Rectal smooth muscle tissue (tissue), 1 donor: Measurements from ENCODE around the gene C14orf132.

Experiments
- H3K27ac ChIP-seq: one replicate; pipeline ENCODE4 v1.7.0; 2013; ENCODE audit warnings: low read depth, low read length, inconsistent platforms
- H3K27me3 ChIP-seq: one replicate; pipeline ENCODE4 v1.7.0; 2013; ENCODE audit warnings: low read length; ENCODE audit not compliant: control insufficient read depth, insufficient read depth
- H3K36me3 ChIP-seq: one replicate; pipeline ENCODE4 v1.7.0; 2013; ENCODE audit warnings: low read length; ENCODE audit not compliant: control insufficient read depth, insufficient read depth
- H3K4me1 ChIP-seq: one replicate; pipeline ENCODE4 v1.7.0; 2013; ENCODE audit warnings: low read length; ENCODE audit not compliant: control insufficient read depth, insufficient read depth
- H3K4me3 ChIP-seq: one replicate; pipeline ENCODE4 v1.7.0; 2013; ENCODE audit warnings: low read length
- H3K9ac ChIP-seq: one replicate; pipeline ENCODE4 v1.7.0; 2013; ENCODE audit warnings: low read length

Gene C14orf132

DNA sequence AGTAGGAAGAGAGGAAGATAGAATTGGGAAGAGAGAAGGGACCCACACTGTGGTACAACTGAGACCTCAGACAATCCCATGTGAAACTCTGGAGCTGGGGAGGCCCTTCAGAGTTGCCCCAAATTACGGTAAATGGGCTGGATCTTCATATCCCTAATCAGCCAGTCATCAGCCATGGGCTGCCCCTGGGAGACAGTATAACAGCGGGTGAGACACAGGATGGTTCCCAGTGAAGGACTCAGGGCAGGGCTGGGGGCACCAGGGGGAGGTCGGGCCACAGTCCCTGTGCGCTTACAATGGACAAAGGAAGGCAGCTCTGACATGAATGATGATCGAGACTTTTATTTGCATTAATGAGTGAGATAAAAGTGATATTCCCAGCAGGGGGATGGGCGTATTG lies 91.2 kb downstream of the C14orf132 start:
- H3K9ac ChIP-seq = no peak overlapping the region
- H3K36me3 ChIP-seq = no peaks in the 10 kb centered on the region
- H3K4me1 ChIP-seq = no peaks in the 10 kb centered on the region
- no peak overlapping the region for H3K27ac ChIP-seq
- H3K27me3 ChIP-seq = no peaks in the 10 kb centered on the region
- no peak overlapping the region for H3K4me3 ChIP-seq

DNA sequence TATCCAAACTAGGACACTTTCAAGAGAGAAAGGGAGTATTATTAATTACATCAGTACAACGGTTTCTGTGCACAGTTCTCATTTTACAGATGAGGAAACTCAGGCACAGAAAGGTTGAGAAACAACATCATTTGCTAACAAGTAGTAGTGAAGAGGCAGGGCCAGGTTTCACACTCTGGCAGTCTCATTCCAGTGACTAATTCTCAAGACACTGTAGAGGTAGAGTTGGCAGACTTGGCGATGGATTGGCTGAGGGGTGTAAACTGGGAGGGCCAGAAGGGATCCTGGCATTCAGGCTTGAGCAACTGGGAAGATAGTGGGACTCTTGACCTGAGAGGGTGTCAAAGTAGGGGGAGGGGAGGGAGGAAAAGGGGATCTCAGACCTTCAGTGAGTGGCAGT lies 91.7 kb downstream of the C14orf132 start:
- Histone ChIP-seq H3K27ac (no peak overlapping the region), H3K4me1 (no peaks in the 10 kb centered on the region), H3K4me3 (no peak overlapping the region), H3K9ac (no peak overlapping the region), H3K36me3 (no peaks in the 10 kb centered on the region), H3K27me3 (no peaks in the 10 kb centered on the region)

DNA sequence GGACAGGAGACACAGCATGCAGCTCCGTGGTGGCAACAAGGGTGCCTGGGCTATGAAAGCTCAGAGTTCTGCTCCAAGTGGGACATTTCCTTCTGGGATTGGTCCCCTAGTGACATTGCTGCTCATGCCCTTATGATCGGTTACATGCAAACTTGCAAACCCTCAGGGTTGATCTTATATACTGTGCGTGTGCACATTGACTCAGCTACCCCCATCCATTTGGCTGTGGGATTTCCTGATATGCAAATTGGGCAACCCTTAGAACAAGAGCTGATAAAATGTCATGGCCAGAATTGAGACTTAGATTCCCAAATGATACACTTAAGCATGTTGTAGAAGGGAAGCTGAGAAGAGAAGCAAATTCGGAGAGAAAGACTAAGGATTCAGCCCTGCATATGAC lies 92.7 kb downstream of the C14orf132 start:
- H3K4me1 ChIP-seq = no peaks in the 10 kb centered on the region
- no peak overlapping the region for H3K9ac ChIP-seq
- no peak overlapping the region for H3K27ac ChIP-seq
- H3K27me3 ChIP-seq = no peaks in the 10 kb centered on the region
- no peaks in the 10 kb centered on the region for H3K36me3 ChIP-seq
- no peak overlapping the region for H3K4me3 ChIP-seq

DNA sequence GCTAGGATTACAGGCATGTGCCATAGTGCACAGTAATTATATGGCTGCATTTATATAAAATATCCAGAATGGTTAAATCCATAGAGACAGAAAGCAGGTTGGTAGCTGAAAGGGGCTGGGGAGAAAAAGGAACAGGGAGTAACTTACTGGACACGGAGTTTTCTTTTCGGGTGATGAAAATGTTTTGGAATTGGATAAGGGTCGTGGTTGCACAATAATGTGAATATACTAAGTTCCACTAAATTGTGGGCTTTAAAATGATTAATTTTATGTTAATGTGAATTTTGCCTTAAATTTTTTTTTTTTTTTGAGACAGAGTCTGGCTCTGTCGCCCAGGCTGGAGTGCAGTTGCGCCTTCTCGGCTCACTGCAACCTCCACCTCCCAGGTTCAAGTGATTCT lies 95.3 kb downstream of the C14orf132 start:
- H3K36me3 ChIP-seq = no peaks in the 10 kb centered on the region
- H3K4me3 ChIP-seq = no peak overlapping the region
- H3K9ac ChIP-seq = no peak overlapping the region
- H3K27ac ChIP-seq = no peak overlapping the region
- H3K4me1 ChIP-seq = no peaks in the 10 kb centered on the region
- H3K27me3 ChIP-seq = no peaks in the 10 kb centered on the region

DNA sequence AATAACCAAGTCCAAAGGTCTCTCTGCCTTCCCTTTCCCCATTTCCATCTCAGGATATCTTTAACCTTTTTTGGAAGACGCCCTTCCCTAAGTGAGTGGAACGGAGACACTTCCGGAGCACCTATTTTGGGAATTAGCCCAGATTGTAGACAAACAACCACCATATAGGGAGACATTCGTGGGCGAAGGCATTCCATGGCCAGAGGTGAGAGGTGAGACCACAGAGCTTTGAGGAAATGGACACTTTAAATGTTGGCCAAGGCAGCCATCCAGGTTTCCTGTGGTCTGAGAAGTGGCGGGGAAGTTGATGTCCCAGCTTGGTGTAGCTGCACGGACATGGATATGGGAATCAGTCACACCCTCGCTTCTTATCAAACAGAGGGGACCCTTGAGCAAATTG lies 96.1 kb downstream of the C14orf132 start:
- H3K27me3 ChIP-seq = no peaks in the 10 kb centered on the region
- H3K4me1 ChIP-seq = no peaks in the 10 kb centered on the region
- H3K27ac ChIP-seq = no peak overlapping the region
- H3K4me3 ChIP-seq = no peak overlapping the region
- H3K9ac ChIP-seq = no peak overlapping the region
- H3K36me3 ChIP-seq = no peaks in the 10 kb centered on the region

DNA sequence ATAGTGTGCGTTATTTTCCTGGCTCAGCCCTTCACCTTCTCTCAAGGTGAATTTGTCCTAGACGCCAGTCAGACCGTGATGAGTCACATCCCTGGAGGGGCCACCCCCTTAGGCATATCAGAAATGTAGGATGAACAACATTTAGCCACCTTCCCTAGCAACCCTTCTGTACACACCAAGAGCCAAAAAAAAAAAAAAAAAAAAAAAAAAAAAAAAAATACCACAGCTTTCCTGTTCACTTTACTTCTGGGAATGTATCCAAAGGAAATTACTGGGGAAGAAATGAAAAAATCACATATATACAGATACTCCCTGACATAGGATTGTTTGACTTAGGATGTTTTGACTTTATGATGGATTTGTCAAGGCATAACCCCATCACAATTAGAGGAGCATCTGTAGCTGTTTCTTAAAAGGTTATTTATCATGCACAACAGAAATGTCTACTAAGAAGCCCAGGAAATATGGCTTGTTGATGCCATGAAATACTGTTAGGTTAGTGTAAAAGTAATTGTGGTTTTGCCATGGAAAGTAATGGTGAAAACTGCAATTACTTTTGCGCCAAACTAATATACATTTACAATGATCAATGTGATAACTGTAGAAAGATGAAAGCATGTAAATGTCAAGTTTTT lies 97.3 kb downstream of the C14orf132 start:
- H3K27me3 ChIP-seq = no peaks in the 10 kb centered on the region
- H3K36me3 ChIP-seq = no peaks in the 10 kb centered on the region
- no peaks in the 10 kb centered on the region for H3K4me1 ChIP-seq
- no peak overlapping the region for H3K4me3 ChIP-seq
- H3K27ac ChIP-seq = no peak overlapping the region
- H3K9ac ChIP-seq = no peak overlapping the region

DNA sequence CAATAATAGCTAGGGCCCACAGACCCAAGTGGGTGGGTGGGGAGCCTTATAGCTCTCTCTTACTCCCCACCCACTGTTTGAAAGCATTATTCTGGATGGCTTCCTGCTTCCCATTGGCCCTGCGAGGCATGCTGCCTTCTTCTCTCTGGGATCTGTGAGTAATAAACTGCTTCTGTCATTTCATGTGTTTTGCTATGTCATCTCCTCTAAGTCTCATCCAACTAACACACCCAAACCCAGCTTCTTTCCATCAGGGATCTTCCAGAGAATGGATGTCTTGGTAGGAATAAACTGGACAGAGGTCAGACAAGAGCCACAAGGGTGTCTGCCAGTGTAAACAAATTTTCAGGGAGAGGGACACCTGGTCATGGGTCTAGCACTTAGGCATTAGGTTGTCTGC lies 99.1 kb downstream of the C14orf132 start:
- H3K27ac ChIP-seq = no peak overlapping the region
- H3K4me3 ChIP-seq = no peak overlapping the region
- H3K27me3 ChIP-seq = no peaks in the 10 kb centered on the region
- H3K4me1 ChIP-seq = no peaks in the 10 kb centered on the region
- no peak overlapping the region for H3K9ac ChIP-seq
- H3K36me3 ChIP-seq = no peaks in the 10 kb centered on the region

DNA sequence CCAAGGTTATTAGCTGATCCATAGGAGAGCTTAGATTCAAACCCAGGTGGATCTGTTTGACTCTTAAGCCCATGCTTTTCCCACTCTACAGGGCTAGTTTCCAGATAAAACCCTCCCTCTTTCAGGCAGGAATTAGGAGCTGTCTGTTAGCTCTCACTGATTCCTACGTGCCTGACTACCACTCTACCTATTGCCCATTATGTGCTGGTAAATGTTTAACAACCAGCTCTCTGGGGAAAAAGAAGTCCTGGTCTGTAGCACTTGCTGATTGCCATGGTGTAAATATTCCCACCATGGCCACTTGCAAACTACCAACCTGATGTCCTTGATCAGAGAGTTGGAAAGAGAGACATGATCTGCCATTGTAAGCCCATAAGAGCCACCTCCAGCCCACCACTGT lies 100.0 kb downstream of the C14orf132 start:
- H3K4me1 ChIP-seq = no peaks in the 10 kb centered on the region
- no peak overlapping the region for H3K9ac ChIP-seq
- no peak overlapping the region for H3K27ac ChIP-seq

DNA sequence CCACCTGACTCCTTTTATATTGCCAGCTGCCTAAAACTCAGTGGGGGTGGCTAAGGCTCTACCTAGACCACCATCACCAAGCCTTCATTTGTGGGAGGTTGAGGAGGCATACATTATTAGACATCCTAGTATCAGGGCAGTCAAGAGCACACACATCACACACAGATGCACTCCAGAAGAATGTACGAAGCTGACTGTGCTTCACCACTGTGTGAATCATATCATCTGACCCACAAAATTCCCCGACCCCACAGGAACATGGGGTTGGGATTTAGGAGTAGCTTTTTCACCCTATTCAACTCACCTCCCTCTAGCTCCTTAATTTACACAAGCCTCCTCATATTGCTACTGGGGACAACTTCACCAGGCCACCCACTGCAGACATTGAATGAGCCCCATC lies 100.7 kb downstream of the C14orf132 start:
- no peaks in the 10 kb centered on the region for H3K27me3 ChIP-seq
- no peak overlapping the region for H3K9ac ChIP-seq
- H3K4me3 ChIP-seq = no peak overlapping the region
- no peak overlapping the region for H3K27ac ChIP-seq
- H3K36me3 ChIP-seq = no peaks in the 10 kb centered on the region
- no peaks in the 10 kb centered on the region for H3K4me1 ChIP-seq

More for the DNA sequence above, 100.0 kb downstream of the C14orf132 start:
- Histone ChIP-seq H3K27me3 (no peaks in the 10 kb centered on the region), H3K4me3 (no peak overlapping the region), H3K36me3 (no peaks in the 10 kb centered on the region)

DNA sequence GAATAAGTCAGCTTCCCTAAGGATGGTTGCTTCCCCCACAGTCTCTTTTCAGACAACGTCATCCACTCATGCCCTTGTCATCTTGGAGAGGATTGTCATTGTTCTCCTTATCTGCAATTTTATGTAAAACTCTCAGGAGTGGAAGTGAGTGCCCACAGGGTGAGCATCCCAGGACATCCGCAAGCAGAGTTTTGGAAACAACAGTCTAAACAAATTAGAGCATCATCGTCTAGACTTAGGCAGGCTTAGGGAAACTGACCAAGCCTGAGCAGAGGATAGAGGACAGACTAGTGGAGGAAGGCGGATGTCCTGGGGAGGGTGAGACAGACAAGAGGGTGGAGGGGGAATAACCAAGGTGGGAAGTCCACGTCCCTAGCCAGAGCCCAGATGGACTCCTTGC lies 101.8 kb downstream of the C14orf132 start:
- Histone ChIP-seq H3K36me3 (no peaks in the 10 kb centered on the region), H3K27me3 (no peaks in the 10 kb centered on the region), H3K4me1 (peaks cover 3% of the 10 kb centered on the region), H3K4me3 (no peak overlapping the region), H3K27ac (no peak overlapping the region), H3K9ac (no peak overlapping the region)
